ENCODE results near the gene CHCHD6. TPM values are rescaled to one million over a fixed set of nuclear protein-coding genes. Genes with fewer than 3 reads are reported as not detected.

CHCHD6 gene
- total RNA-seq, 2 experiments from 2014 or later: 16.6 to 21.2 TPM

DNA sequence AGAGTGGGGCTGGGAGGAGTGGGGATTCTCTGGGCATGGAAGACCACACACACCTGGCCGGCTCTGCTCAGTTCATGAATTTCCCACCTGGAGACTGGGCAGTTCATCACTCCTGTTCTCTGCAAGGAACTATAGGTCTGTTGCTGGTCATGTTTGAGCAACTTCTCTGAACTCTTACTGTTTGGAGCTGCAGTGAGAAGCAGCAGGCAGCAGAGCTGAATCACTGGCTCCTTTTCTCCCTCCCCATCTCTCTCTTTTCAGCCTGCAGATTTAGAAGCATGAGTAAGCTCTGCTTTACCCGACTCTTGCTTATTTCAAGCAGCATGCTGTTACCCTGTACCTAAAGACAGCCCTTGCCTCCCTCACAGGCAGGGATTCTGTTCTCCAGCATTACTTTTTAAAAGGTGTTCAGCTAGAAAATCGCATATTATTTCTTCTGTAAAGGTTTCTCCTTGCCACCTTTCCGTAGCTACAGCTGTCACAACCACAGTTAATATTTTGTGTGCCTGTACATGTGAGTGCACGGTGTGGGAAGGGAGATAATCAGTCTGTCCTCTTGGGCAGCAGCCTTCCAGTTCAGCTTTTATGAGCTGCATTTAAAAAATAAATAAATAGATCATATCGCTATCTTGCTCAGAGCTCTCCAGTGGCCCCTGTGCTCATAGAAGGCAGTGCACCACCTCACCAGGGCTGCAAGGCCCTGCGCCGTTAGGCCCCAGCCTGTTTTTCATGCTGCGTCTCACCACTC, 131.6 kb downstream of the CHCHD6 start:
- peaks cover 8% of the 10 kb centered on the region for H3K36me3 Mint-ChIP-seq (ENCODE audit: low read depth)
- no peaks in the 10 kb centered on the region for H3K4me1 Mint-ChIP-seq (ENCODE audit: low read depth)
- ATAC-seq (no peak), DNase-seq (no peak)
- intact Hi-C loops (cut with micrococcal nuclease): no loop called here
- H3K9me3 Mint-ChIP-seq: no peaks in the 10 kb centered on the region
- H3K4me3 Mint-ChIP-seq: no peak overlapping the region
- no peaks in the 10 kb centered on the region for H3K27me3 Mint-ChIP-seq
- H3K27ac Mint-ChIP-seq: no peak overlapping the region
- ChIA-PET CTCF (no interaction called here), POLR2A (no interaction called here)
- TF ChIP-seq, protein P1, sequence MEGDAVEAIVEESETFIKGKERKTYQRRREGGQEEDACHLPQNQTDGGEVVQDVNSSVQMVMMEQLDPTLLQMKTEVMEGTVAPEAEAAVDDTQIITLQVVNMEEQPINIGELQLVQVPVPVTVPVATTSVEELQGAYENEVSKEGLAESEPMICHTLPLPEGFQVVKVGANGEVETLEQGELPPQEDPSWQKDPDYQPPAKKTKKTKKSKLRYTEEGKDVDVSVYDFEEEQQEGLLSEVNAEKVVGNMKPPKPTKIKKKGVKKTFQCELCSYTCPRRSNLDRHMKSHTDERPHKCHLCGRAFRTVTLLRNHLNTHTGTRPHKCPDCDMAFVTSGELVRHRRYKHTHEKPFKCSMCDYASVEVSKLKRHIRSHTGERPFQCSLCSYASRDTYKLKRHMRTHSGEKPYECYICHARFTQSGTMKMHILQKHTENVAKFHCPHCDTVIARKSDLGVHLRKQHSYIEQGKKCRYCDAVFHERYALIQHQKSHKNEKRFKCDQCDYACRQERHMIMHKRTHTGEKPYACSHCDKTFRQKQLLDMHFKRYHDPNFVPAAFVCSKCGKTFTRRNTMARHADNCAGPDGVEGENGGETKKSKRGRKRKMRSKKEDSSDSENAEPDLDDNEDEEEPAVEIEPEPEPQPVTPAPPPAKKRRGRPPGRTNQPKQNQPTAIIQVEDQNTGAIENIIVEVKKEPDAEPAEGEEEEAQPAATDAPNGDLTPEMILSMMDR (IDR thresholded peaks at IDR 0.05): no peak

DNA sequence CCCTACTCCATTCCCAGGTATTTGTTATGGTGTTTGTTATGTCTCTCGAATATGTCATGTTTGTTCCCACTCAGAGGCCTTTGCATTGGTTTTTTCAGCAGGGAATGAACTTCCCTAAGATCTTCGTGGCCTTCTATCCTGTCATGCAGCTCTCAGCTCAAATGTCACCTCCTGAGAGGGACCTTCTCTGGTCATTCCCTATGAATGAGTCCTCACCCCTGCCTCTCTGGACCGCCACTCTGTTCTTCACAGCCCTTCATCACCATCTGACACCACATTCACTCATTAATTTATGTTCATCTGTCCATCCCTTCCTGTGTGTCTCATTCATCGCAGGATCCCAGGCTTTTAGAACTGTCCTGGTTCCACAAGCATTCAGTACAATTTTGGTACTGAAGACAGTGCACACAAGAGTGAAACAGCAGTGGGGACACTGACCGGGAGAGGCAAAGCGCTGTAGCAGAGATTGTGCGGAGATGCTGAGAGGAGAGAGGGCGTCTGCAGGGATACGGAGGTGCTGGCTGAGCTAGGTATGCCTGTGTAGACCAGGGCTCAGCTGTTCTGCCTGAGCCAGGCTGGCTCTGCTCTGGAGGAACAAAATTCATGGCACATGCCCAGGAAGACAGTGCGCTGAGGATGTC, 132.3 kb downstream of the CHCHD6 start:
- CTCF ChIA-PET: no interaction called here
- peaks cover 7% of the 10 kb centered on the region for H3K36me3 Mint-ChIP-seq (ENCODE audit: low read depth)
- H3K4me3 Mint-ChIP-seq: no peak overlapping the region
- H3K27ac Mint-ChIP-seq: no peak overlapping the region
- H3K9me3 Mint-ChIP-seq: no peaks in the 10 kb centered on the region
- TF ChIP-seq, protein P1 (IDR thresholded peaks at IDR 0.05): no peak
- no peaks in the 10 kb centered on the region for H3K27me3 Mint-ChIP-seq
- intact Hi-C loops (cut with micrococcal nuclease): no loop called here
- POLR2A ChIA-PET: no interaction called here
- no peak for DNase-seq
- ATAC-seq: no peak
- H3K4me1 Mint-ChIP-seq (ENCODE audit: low read depth): no peaks in the 10 kb centered on the region

DNA sequence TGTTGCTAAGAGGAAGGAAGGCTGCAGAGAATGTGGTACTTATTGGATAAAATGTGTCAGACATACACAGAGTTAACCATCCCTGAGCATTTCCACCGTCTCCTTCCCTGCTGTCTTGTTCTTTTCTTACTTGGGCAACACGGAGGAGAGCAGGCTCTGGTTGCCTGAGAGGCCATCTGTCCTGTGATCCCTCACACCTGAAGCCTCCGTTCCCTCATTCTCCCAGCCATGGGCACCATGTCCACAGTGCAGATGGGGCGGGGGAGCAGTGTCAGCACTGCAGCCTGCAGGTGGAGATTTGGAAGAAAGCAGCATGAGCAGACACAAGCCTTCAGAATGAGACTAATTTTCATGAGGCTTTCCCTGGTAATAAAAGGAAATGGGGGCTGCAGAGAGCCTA, 133.7 kb downstream of the CHCHD6 start:
- Mint-ChIP-seq H3K9me3 (no peaks in the 10 kb centered on the region), H3K4me3 (no peak overlapping the region), H3K27me3 (no peaks in the 10 kb centered on the region), H3K36me3 (ENCODE audit: low read depth) (peaks cover 6% of the 10 kb centered on the region), H3K4me1 (ENCODE audit: low read depth) (no peaks in the 10 kb centered on the region), H3K27ac (no peak overlapping the region)
- POLR2A ChIA-PET: no interaction called here
- CTCF ChIA-PET: no interaction called here
- TF ChIP-seq, protein P1 (IDR thresholded peaks at IDR 0.05): no peak
- DNase-seq (no peak), ATAC-seq (no peak)
- intact Hi-C loops (cut with micrococcal nuclease): no loop called here

DNA sequence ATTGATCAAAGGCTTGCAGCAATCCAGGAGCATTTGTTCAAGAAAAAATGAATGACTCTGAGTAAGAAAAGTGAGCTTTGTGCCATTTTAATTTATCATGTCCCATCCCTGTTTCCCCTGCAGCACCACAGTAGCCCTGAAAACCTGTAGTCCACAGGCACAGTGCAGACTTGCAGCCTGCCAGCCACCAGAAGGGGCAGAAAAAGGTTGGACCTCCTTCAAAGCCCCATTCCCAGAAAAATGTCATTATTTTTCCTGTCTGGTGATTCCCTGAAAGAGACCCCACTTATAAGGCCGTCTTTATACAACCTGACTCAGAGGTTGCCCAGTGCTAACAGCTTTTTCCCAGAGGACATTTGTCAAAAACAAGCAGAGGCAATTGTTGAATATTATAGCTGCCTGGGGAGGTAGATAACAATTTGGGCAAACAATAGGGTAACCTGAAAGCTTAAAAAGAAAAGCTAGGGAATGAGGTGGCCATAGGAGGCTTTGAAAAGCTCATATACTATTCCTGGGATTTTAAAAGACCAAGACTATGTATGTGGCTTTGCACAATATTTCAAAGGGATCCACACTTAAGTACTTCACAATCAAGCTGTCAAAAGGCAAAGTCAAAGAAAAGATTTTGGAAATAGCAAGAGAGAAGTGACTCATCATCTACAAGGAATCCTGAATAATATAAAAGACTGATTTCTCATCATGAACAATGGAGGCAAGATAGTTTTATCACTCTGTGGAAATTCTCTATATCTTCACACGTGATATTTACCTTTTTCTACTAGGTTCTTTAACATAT, 142.1 kb downstream of the CHCHD6 start:
- DNase-seq (no peak), ATAC-seq (no peak)
- no peak overlapping the region for H3K27ac Mint-ChIP-seq
- no peaks in the 10 kb centered on the region for H3K27me3 Mint-ChIP-seq
- H3K9me3 Mint-ChIP-seq: no peaks in the 10 kb centered on the region
- TF ChIP-seq, protein P1 (IDR thresholded peaks at IDR 0.05): no peak
- ChIA-PET POLR2A (interaction anchor here (0.6 kb wide), 1 partner anchor 10 kb away, joined by 4 read pairs; no protein-coding TSS in a partner anchor), CTCF (no interaction called here)
- H3K36me3 Mint-ChIP-seq (ENCODE audit: low read depth): no peaks in the 10 kb centered on the region
- H3K4me1 Mint-ChIP-seq (ENCODE audit: low read depth): no peaks in the 10 kb centered on the region
- H3K4me3 Mint-ChIP-seq: no peak overlapping the region
- intact Hi-C loops (cut with micrococcal nuclease): no loop called here

DNA sequence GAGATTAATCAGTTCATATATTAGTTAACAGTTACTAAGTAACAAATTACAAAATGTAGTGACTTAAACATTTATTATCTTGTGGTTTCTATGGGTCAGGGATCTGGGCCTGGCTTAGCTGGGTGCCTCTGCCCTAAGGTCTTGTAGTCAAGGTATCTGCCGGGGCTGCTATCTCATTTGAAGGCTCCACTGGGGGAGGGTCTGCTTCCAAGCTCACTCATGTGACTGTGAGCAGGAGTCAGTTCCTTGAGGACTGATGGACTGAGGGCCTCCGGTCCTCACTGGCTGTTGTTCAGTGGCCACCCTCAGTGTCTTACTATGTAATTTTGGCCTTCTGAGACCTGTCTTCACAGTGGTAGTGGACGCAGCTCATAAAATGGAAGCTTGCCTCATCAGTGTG, 143.0 kb downstream of the CHCHD6 start:
- no peaks in the 10 kb centered on the region for H3K4me1 Mint-ChIP-seq (ENCODE audit: low read depth)
- POLR2A ChIA-PET: no interaction called here
- no peaks in the 10 kb centered on the region for H3K27me3 Mint-ChIP-seq
- H3K9me3 Mint-ChIP-seq: no peaks in the 10 kb centered on the region
- no peaks in the 10 kb centered on the region for H3K36me3 Mint-ChIP-seq (ENCODE audit: low read depth)
- CTCF ChIA-PET: no interaction called here
- intact Hi-C loops (cut with micrococcal nuclease): no loop called here
- no peak overlapping the region for H3K27ac Mint-ChIP-seq
- TF ChIP-seq, protein P1 (IDR thresholded peaks at IDR 0.05): no peak
- no peak overlapping the region for H3K4me3 Mint-ChIP-seq
- DNase-seq: no peak
- ATAC-seq: no peak

Data from activated CD8-positive, alpha-beta T cell treated with anti-CD3 and anti-CD28 coated beads for 36 hours (primary cell).